NOMO-1 treated with dmso at 0.1 percent for 144 hours (cell line): ENCODE data around the gene SAMM50.
A peak's percentile ranks its signal among the peaks of the same experiment; 100 is the strongest.
"Not testable (repeated sequence)": the region's sequence is repeated elsewhere in the genome, so short reads cannot be mapped to it uniquely, and the experiment has no call there.

Experiments
- DNase-seq: peaks from one replicate; lab custom pipeline; 2025; ENCODE audit not compliant: unreplicated experiment; lab: John Stamatoyannopoulos, UW

The SAMM50 gene

GRCh38 chr22:44000123-44000522, 44.9 kb downstream of the SAMM50 start:
- no peak for DNase-seq

- DNase-seq, result no peak
Observed at GRCh38 chr22:44001521-44001920, 46.3 kb downstream of the SAMM50 start.

- no peak for DNase-seq
Observed at GRCh38 chr22:44002324-44002723, 47.1 kb downstream of the SAMM50 start.

GRCh38 chr22:44002997-44003396, 47.8 kb downstream of the SAMM50 start:
- no peak for DNase-seq

GRCh38 chr22:44003405-44004103, 48.3 kb downstream of the SAMM50 start:
- no peak for DNase-seq

- no peak for DNase-seq
Observed at GRCh38 chr22:44004104-44004460, 48.8 kb downstream of the SAMM50 start.

- peak; percentile 44 for DNase-seq
Observed at GRCh38 chr22:44005524-44005923, 50.3 kb downstream of the SAMM50 start.

GRCh38 chr22:44012162-44012561, 56.9 kb downstream of the SAMM50 start:
- no peak for DNase-seq

- no peak for DNase-seq
Observed at GRCh38 chr22:44012591-44012990, 57.3 kb downstream of the SAMM50 start.

- DNase-seq, result no peak
Observed at GRCh38 chr22:44014241-44014640, 59.0 kb downstream of the SAMM50 start.

GRCh38 chr22:44016586-44016985, 61.3 kb downstream of the SAMM50 start:
- not testable (repeated sequence) for DNase-seq

- DNase-seq, result no peak
Observed at GRCh38 chr22:44018594-44018993, 63.4 kb downstream of the SAMM50 start.

GRCh38 chr22:44019416-44019815, 64.2 kb downstream of the SAMM50 start:
- no peak for DNase-seq

- no peak for DNase-seq
Observed at GRCh38 chr22:44019846-44020245, 64.6 kb downstream of the SAMM50 start.

- no peak for DNase-seq
Observed at GRCh38 chr22:44020981-44021380, 65.7 kb downstream of the SAMM50 start.

- no peak for DNase-seq
Observed at GRCh38 chr22:44023404-44024287, 68.4 kb downstream of the SAMM50 start.

- no peak for DNase-seq
Observed at GRCh38 chr22:44024288-44024921, 69.2 kb downstream of the SAMM50 start, which contains the start of gene PARVB. Gene PARVB, plus strand, starts transcription at chr22:44024302. Its CDS starts 38 bp downstream, at chr22:44024340.

- peak; percentile 75 for DNase-seq
Observed at GRCh38 chr22:44025171-44026065, 70.2 kb downstream of the SAMM50 start.

GRCh38 chr22:44026066-44026629, 70.9 kb downstream of the SAMM50 start:
- no peak for DNase-seq
